Skeletal muscle tissue (tissue), 4 donors: ENCODE measurements around the gene UCP1. TPM values are rescaled to one million over a fixed set of nuclear protein-coding genes. Genes with fewer than 3 reads are reported as not detected.

ENCODE experiments used
- H3K27ac ChIP-seq: one replicate; pipeline ENCODE4 v1.7.0; 2013; ENCODE audit warnings: mild to moderate bottlenecking, low read depth, low read length, inconsistent platforms
- H3K27me3 ChIP-seq, 3 donors: one replicate each; pipeline ENCODE4 v1.7.0; 2013; ENCODE audit warnings: low read length in 3 of 3; ENCODE audit not compliant: control insufficient read depth in 3 of 3, insufficient read depth in 3 of 3
- H3K36me3 ChIP-seq, 3 donors: one replicate each; pipeline ENCODE4 v1.7.0; 2013; ENCODE audit warnings: low read length in 3 of 3; ENCODE audit not compliant: control insufficient read depth in 3 of 3, insufficient read depth in 3 of 3
- H3K4me1 ChIP-seq, 3 donors: one replicate each; pipeline ENCODE4 v1.7.0; 2013; ENCODE audit warnings: low read length in 3 of 3, mild to moderate bottlenecking in 3 of 3; ENCODE audit not compliant: control insufficient read depth in 3 of 3, insufficient read depth in 3 of 3
- H3K4me3 ChIP-seq, 3 donors: one replicate each; pipeline ENCODE4 v1.7.0; 2013; ENCODE audit warnings: low read length in 3 of 3
- H3K9ac ChIP-seq, 3 donors: one replicate each; pipeline ENCODE4 v1.7.0; 2013; ENCODE audit warnings: low read length in 3 of 3, mild to moderate bottlenecking in 3 of 3, moderate library complexity in 2 of 3, low read depth in 1 of 3
- H3K9me3 ChIP-seq, 3 donors: one replicate each; pipeline ENCODE4 v1.7.0; 2013; ENCODE audit warnings: low read length in 3 of 3; ENCODE audit not compliant: control insufficient read depth in 3 of 3
- total RNA-seq: library from RNA; depleted of rRNA; stranded (reverse); fragments of >200 nt; gene quantifications from one replicate; pipeline ENCODE4 v1.2.3, GENCODE V29; 2014
- donor health status: Osteomylitis.

UCP1 gene
- total RNA-seq, 1 donor from 2014 or later: 1.0 TPM

DNA sequence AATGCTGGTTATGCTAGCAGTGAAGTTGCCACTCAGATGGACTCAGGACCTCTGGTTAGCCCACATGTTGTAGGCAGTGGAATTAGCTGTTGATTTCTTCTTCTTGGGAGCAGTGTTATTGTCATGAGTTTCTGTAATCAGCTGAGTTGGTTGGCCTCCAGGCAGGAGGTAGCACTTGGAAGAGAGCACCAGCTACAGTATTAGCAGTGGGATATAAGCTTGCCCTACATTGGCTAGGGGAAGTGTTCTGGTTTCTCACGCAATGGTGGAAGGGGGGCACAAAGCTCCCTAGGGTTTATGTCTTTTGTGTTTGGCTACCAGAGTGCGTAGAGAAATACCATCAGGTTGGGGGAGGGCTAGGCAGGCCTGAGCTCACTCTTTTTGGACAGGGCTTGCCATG is 34.0 kb upstream of the UCP1 start:
- no peaks in the 10 kb centered on the region for H3K36me3 ChIP-seq
- no peak overlapping the region for H3K27ac ChIP-seq
- no peak overlapping the region for H3K4me3 ChIP-seq
- H3K4me1 ChIP-seq: no peaks in the 10 kb centered on the region
- H3K9me3 ChIP-seq: no peaks in the 10 kb centered on the region
- peaks cover 0 to 6% (median 2%) of the 10 kb centered on the region in 3 donors for H3K27me3 ChIP-seq
- no peak overlapping the region for H3K9ac ChIP-seq

DNA sequence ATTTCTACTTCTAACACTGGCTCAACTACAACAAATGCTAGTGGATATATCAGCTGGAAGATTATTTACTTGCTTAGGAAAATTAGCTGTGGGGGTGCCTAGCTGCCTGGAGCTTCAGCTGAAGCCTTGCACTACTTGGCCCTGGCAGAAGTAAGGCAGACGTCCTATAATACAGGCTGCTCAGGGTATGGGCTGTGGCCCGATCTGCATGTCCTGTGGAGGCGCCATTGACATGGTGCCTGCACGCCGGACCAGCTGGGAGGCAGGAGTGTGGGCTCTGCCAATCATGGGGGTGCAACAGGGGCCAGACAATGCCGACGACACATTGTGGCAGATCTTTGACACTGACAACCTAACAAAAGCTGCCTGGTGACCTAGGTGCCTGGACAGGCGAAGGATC is 31.6 kb upstream of the UCP1 start:
- H3K4me1 ChIP-seq: no peaks in the 10 kb centered on the region
- no peak overlapping the region for H3K9ac ChIP-seq
- no peak overlapping the region for H3K4me3 ChIP-seq
- no peaks in the 10 kb centered on the region for H3K36me3 ChIP-seq
- peaks cover 0 to 6% (median 0%) of the 10 kb centered on the region in 3 donors for H3K27me3 ChIP-seq
- no peaks in the 10 kb centered on the region for H3K9me3 ChIP-seq
- no peak overlapping the region for H3K27ac ChIP-seq

GRCh38 chr4:140595065-140595464 is 26.3 kb upstream of the UCP1 start:
- H3K9ac ChIP-seq: no peak overlapping the region
- no peaks in the 10 kb centered on the region for H3K27me3 ChIP-seq
- H3K36me3 ChIP-seq: no peaks in the 10 kb centered on the region
- no peak overlapping the region for H3K27ac ChIP-seq
- no peaks in the 10 kb centered on the region for H3K4me1 ChIP-seq
- no peak overlapping the region for H3K4me3 ChIP-seq
- H3K9me3 ChIP-seq: no peaks in the 10 kb centered on the region

- peaks cover 2 to 7% (median 3%) of the 10 kb centered on the region in 3 donors for H3K27me3 ChIP-seq
- H3K4me3 ChIP-seq: no peak overlapping the region
- no peaks in the 10 kb centered on the region for H3K36me3 ChIP-seq
- H3K9me3 ChIP-seq: no peaks in the 10 kb centered on the region
- no peak overlapping the region for H3K9ac ChIP-seq
- H3K27ac ChIP-seq: no peak overlapping the region
- no peaks in the 10 kb centered on the region for H3K4me1 ChIP-seq
Measured at GRCh38 chr4:140584439-140584838, 15.7 kb upstream of the UCP1 start.

- peaks cover 10 to 23% (median 21%) of the 10 kb centered on the region in 3 donors for H3K27me3 ChIP-seq
Measured at GRCh38 chr4:140581078-140581477, 12.3 kb upstream of the UCP1 start.

DNA sequence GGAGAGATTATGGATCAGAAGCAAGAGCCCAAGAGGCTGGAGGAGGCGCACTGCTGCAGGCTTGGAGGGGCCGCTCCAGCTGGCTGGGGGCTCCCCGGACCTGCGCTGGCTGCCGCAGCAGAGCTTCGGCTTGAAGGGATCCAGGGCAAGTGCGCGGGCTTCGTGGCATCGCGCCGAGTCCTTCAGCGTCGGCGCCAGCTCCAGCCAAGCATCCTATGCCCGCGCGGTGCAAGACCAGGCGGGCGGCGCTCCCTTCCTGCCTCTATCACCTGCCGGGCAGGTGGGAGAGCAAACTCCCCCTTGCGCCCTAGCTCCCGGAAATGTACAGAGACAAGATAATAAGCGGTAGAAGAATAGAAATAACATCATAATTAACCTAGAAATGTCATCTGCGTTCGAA is 10.5 kb upstream of the UCP1 start:
- Histone ChIP-seq H3K27me3 (peaks cover 10 to 23% (median 21%) of the 10 kb centered on the region in 3 donors), H3K4me1 (no peaks in the 10 kb centered on the region), H3K4me3 (no peak overlapping the region), H3K9ac (no peak overlapping the region), H3K27ac (no peak overlapping the region), H3K9me3 (no peaks in the 10 kb centered on the region), H3K36me3 (no peaks in the 10 kb centered on the region)

More at GRCh38 chr4:140581078-140581477, 12.3 kb upstream of the UCP1 start:
- Histone ChIP-seq H3K36me3 (no peaks in the 10 kb centered on the region), H3K4me1 (no peaks in the 10 kb centered on the region), H3K9ac (no peak overlapping the region), H3K4me3 (no peak overlapping the region), H3K9me3 (no peaks in the 10 kb centered on the region), H3K27ac (no peak overlapping the region)

DNA sequence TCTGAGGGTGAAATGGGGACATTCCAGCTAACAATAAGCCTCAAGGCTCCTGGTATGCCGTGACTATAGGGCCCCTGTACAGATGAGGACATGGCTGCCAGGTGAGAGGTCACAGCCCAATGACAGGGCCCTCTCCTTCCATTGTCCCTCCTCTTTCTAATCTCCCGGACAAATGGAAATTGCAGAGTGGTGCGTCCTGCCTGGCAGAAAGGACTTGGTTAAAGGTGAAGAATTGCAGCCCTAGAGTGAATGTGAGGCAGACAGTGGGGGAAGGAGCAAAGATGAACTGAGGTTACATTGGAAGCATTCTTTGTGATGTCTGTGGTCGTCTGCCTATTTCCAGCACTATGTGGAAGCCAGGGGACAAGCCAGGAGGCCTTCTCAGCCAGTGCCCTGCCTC is 6.7 kb upstream of the UCP1 start:
- Histone ChIP-seq H3K9ac (no peak overlapping the region), H3K27ac (no peak overlapping the region), H3K9me3 (peaks cover 5 to 6% (median 5%) of the 10 kb centered on the region in 3 donors), H3K27me3 (peaks cover 17 to 34% (median 23%) of the 10 kb centered on the region in 3 donors), H3K4me3 (no peak overlapping the region), H3K36me3 (no peaks in the 10 kb centered on the region), H3K4me1 (no peaks in the 10 kb centered on the region)

DNA sequence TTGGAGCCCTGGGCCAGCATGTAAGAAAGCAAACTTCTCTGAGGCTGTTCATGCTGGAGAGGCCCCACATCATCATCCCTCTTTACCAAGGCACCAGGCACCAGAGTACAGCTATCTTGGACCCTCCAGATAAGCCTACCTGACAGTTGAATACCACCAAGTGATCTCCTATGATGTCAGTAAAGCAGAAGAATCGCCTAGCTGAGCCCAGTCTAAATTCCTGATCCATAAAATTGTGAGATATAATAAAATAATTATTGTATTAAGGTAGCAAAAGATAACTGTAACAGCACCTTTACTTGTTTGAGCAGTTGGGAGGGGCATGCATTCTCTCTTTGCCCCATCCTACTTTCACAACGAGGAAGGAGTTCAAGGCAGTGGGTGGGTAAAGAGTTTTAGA is 2.9 kb upstream of the UCP1 start:
- Histone ChIP-seq H3K27me3 (peaks cover 29 to 52% (median 44%) of the 10 kb centered on the region in 3 donors), H3K9me3 (peaks cover 5 to 6% (median 5%) of the 10 kb centered on the region in 3 donors), H3K9ac (no peak overlapping the region), H3K27ac (no peak overlapping the region), H3K4me1 (peaks cover 15 to 18% (median 15%) of the 10 kb centered on the region in 3 donors), H3K4me3 (no peak overlapping the region), H3K36me3 (no peaks in the 10 kb centered on the region)

GRCh38 chr4:140569307-140569638 is 512 bp upstream of the UCP1 start:
- peaks cover 30 to 65% (median 49%) of the 10 kb centered on the region in 3 donors for H3K27me3 ChIP-seq
- H3K4me3 ChIP-seq: peak overlapping the region; percentile 27 to 64 (median 62)
- no peaks in the 10 kb centered on the region for H3K36me3 ChIP-seq
- H3K27ac ChIP-seq: no peak overlapping the region
- H3K4me1 ChIP-seq: peaks cover 15 to 18% (median 15%) of the 10 kb centered on the region in 3 donors
- H3K9ac ChIP-seq: peak overlapping the region in 1 of 3 donors; percentile 47
- H3K9me3 ChIP-seq: peaks cover 5 to 6% (median 5%) of the 10 kb centered on the region in 3 donors

GRCh38 chr4:140559696-140560095 is 9.1 kb downstream of the UCP1 start:
- Histone ChIP-seq H3K27me3 (peaks cover 0 to 6% (median 3%) of the 10 kb centered on the region in 3 donors), H3K4me1 (no peaks in the 10 kb centered on the region), H3K27ac (no peak overlapping the region), H3K9me3 (no peaks in the 10 kb centered on the region), H3K4me3 (no peak overlapping the region), H3K36me3 (no peaks in the 10 kb centered on the region), H3K9ac (no peak overlapping the region)
